Prostate gland (tissue), 2 donors: ENCODE measurements around the gene HOXB5. TPM values are rescaled to one million over a fixed set of nuclear protein-coding genes. Genes with fewer than 3 reads are reported as not detected.

Source experiments
- DNase-seq: peaks from one replicate; pipeline ENCODE4 v3.0.0-alpha.2; 2019; ENCODE audit warnings: low spot score
- H3K27ac ChIP-seq, 2 donors: fragments of 200-600 bp; sonication (generic); 2 replicates each; pipeline ENCODE4 v1.5.1; 2017 to 2019
- H3K27me3 ChIP-seq: fragments of 200-600 bp; sonication (generic); replicated peaks from 2 replicates; pipeline ENCODE4 v1.5.1; 2019; ENCODE audit not compliant: insufficient read depth
- H3K36me3 ChIP-seq, 2 donors: fragments of 200-600 bp; sonication (generic); 1 replicate in 1 of 2; 2 replicates in 1 of 2; pipeline versions ENCODE4 v1.5.1 to v1.8.1; 2017 to 2019
- H3K4me1 ChIP-seq: fragments of 200-600 bp; sonication (generic); replicated peaks from 2 replicates; pipeline ENCODE4 v1.5.1; 2019
- H3K4me3 ChIP-seq, 2 donors: fragments of 200-600 bp; sonication (generic); 2 replicates each; pipeline ENCODE4 v1.5.1; 2017 to 2019
- H3K9me3 ChIP-seq: fragments of 200-600 bp; sonication (generic); 2 replicates; pipeline ENCODE4 v1.5.1; 2017
- CTCF ChIP-seq, 4 experiments: fragments of 200-600 bp in 2 of 4; fragments of 450-650 bp in 2 of 4; sonication (generic) in 2 of 4; IDR thresholded peaks; 1 replicate in 3 of 4; 2 replicates in 1 of 4; pipeline ENCODE4 v1.5.1; 2016 to 2019; ENCODE audit warnings: antibody characterized with exemption in 4 of 4, mild to moderate bottlenecking in 2 of 4, moderate library complexity in 2 of 4
- POLR2A ChIP-seq: fragments of 450-650 bp; IDR thresholded peaks from one replicate; pipeline ENCODE4 v1.6.1; 2016; ENCODE audit warnings: antibody characterized with exemption, mild to moderate bottlenecking
- POLR2AphosphoS5 ChIP-seq: sonication (generic); formaldehyde crosslinking; IDR thresholded peaks from one replicate; pipeline ENCODE4 v1.6.1; 2017; ENCODE audit warnings: antibody characterized with exemption
- WGBS: methylation state at CpG from one replicate; pipeline ENCODE4 v1.1.5; 2018; 5-methylcytosine and 5-hydroxymethylcytosine counted together
- intact Hi-C: fragments of 100-400 bp; cut with DNase I; formaldehyde crosslinking; loops from one replicate; pipeline ENCODE4 v1.14.2; 2022
- total RNA-seq, 2 donors: library from RNA; depleted of rRNA; stranded (reverse); fragments of >200 nt; gene quantifications; one replicate each; pipeline ENCODE4 v1.1.0, GENCODE V29; 2016

Gene HOXB5
- total RNA-seq, 2 donors from 2014 or later = 0.36 to 1.1 TPM

- intact Hi-C loops = no loop called here
- no peak for TF ChIP-seq POLR2AphosphoS5
- no peak for TF ChIP-seq POLR2A
- TF ChIP-seq CTCF (IDR thresholded peaks at IDR 0.05) = no peak
- no peak overlapping the region for H3K4me3 ChIP-seq
Observed at GRCh38 chr17:48559122-48559839, 34.3 kb downstream of the HOXB5 start.

GRCh38 chr17:48558831-48559121 lies 34.8 kb downstream of the HOXB5 start:
- Histone ChIP-seq H3K27me3 (no peaks in the 10 kb centered on the region), H3K4me3 (no peak overlapping the region), H3K4me1 (no peaks in the 10 kb centered on the region), H3K36me3 (no peaks in the 10 kb centered on the region), H3K27ac (no peak overlapping the region), H3K9me3 (no peaks in the 10 kb centered on the region)
- DNase-seq = no peak
- no peak for TF ChIP-seq POLR2AphosphoS5
- TF ChIP-seq CTCF (IDR thresholded peaks at IDR 0.05) = no peak
- TF ChIP-seq POLR2A = no peak
- 100% methylated on average over 2 of the region's 2 CpGs for WGBS
- intact Hi-C loops = no loop called here

More at GRCh38 chr17:48559122-48559839, 34.3 kb downstream of the HOXB5 start:
- WGBS = 92% methylated on average over 16 of the region's 16 CpGs
- DNase-seq = no peak
- no peaks in the 10 kb centered on the region for H3K27me3 ChIP-seq
- no peaks in the 10 kb centered on the region for H3K4me1 ChIP-seq
- H3K9me3 ChIP-seq = no peaks in the 10 kb centered on the region
- H3K36me3 ChIP-seq = no peaks in the 10 kb centered on the region
- no peak overlapping the region for H3K27ac ChIP-seq

GRCh38 chr17:48558057-48558830 lies 35.3 kb downstream of the HOXB5 start:
- H3K27me3 ChIP-seq = no peaks in the 10 kb centered on the region
- intact Hi-C loops = no loop called here
- H3K4me1 ChIP-seq = no peaks in the 10 kb centered on the region
- no peak for DNase-seq
- H3K27ac ChIP-seq = peak overlapping the region in 1 of 2 donors; percentile 73
- H3K9me3 ChIP-seq = no peaks in the 10 kb centered on the region
- no peak for TF ChIP-seq POLR2AphosphoS5
- TF ChIP-seq POLR2A = no peak
- no peak for TF ChIP-seq CTCF (IDR thresholded peaks at IDR 0.05)
- H3K36me3 ChIP-seq = no peaks in the 10 kb centered on the region
- no peak overlapping the region for H3K4me3 ChIP-seq
- 94% methylated on average over 13 of the region's 13 CpGs for WGBS

- no peaks in the 10 kb centered on the region for H3K36me3 ChIP-seq
- no peak overlapping the region for H3K4me3 ChIP-seq
- peak overlapping the region; percentile 73 to 90 for H3K27ac ChIP-seq
- no peaks in the 10 kb centered on the region for H3K9me3 ChIP-seq
- H3K27me3 ChIP-seq = no peaks in the 10 kb centered on the region
- no peak for DNase-seq
- no peaks in the 10 kb centered on the region for H3K4me1 ChIP-seq
- TF ChIP-seq POLR2AphosphoS5 = peak; percentile 52
- TF ChIP-seq CTCF (IDR thresholded peaks at IDR 0.05) = no peak
- 25% methylated on average over 7 of the region's 7 CpGs for WGBS
- intact Hi-C loops = no loop called here
Observed at GRCh38 chr17:48556576-48557401, 36.8 kb downstream of the HOXB5 start.
